GM21529 (cell line): Measurements from ENCODE around the gene LSM14A.
A peak's percentile ranks its signal among the peaks of the same experiment; 100 is the strongest.

ENCODE experiments used
- ATAC-seq: cut with Tn5 transposase; IDR thresholded peaks from one replicate; pipeline ENCODE4 v1.9.1; 2021; ENCODE audit not compliant: unreplicated experiment

LSM14A gene

DNA sequence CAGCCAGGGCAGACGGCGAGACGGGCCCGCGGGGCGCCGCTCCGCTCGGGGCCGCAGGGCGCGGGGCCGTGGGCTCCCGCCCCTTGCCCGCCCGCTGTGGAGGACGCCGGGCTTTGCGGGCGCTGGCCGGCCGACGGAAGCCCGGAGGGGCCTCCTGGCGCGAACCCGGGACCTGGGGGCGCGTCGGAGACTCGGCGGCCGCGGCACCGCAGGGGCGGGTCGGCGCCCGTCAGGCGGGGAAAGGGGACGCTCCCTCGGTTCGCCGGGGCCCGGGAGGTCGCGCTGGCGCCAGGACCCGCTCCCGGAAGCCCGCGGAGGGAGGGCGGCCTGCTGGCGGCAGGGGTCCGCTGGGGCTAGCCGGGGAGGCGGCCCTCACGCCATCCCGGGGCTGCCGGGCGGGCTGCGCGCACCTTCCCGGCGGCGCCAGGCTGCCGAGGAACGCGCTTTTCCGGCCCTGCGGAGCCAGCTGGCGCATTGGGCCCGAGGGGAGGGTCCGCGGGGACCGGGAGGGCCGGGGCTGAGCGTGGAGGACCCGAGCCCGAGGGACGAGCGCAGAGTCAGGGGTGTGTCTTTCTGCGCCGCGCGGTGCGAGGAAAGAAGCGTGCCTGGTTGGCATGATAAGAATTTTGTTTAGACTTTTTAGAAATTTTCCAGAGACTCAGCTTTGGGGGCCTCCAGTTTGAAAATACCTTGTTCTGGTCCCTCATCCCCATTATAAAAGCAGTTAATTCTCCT lies 82.6 kb downstream of the LSM14A start:
- peak; percentile 39 for ATAC-seq

DNA sequence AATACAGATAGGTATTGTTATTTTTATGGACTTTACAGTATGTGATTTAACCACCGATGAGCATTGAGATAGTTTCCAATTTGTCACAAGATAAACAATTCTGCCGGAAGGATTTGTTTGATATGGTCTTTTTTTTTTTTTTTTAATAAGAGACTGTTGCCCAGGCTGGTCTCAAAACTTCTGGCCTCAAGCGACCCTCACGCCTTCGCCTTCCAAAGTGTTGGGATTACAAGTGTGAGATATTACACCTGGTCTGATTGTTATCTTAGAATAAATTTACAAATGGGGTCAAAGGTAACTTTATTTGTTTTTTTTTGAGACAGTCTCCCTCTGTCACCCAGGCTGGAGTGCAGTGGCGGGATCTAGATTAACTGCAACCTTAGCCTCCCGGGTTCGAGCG lies 83.2 kb downstream of the LSM14A start:
- no peak for ATAC-seq

DNA sequence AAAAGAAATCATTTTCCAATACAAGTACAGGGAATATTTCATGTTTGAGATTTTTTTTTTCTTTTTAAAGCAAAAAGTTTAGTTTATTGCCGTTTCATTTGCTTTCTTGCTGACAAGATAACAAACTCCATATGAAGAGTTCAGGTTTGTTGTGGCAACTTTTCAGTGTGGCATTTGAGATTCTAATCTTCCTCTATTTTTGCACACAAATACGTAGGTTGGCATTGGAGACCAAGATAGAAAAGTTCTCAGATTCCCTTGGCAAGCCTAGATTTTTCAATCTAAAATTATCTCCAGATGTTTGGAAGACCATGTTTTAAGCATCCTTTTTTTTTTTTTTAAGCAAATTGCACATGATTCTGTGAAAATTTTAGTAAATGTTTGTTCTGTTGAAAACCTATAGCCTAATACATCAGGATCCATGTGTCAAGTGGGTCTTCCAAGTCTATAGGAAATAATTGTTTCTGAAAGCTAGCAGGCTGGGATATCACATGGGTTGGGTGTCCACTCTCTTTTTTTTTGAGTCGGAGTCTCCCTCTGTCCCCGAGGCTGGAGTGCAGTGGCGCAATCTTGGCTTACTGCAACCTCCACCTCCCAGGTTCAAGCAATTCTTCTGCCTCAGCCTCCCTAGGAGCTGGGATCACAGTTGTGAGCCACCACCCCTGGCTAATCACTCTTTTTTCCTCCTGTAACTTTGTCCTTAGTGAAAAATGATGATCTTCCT lies 84.7 kb downstream of the LSM14A start:
- ATAC-seq, result no peak

DNA sequence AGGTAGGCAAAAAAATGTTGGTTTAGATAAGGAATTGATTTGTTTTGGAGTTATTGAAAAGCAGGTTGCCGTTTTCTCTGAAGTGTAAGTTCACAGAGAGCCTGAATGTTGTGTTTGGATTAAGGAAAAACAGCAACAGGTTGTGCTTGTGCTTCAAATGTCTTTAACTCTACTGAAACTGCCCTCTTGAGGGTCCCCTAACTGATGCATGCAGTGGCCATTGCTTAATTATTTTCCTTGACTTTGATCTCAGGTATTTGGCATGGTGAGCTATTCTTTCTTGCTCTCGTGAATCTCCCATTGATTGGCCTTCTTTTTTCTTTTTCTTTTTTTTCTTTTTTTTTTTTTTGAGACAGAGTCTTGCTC lies 85.2 kb downstream of the LSM14A start:
- ATAC-seq, result no peak

DNA sequence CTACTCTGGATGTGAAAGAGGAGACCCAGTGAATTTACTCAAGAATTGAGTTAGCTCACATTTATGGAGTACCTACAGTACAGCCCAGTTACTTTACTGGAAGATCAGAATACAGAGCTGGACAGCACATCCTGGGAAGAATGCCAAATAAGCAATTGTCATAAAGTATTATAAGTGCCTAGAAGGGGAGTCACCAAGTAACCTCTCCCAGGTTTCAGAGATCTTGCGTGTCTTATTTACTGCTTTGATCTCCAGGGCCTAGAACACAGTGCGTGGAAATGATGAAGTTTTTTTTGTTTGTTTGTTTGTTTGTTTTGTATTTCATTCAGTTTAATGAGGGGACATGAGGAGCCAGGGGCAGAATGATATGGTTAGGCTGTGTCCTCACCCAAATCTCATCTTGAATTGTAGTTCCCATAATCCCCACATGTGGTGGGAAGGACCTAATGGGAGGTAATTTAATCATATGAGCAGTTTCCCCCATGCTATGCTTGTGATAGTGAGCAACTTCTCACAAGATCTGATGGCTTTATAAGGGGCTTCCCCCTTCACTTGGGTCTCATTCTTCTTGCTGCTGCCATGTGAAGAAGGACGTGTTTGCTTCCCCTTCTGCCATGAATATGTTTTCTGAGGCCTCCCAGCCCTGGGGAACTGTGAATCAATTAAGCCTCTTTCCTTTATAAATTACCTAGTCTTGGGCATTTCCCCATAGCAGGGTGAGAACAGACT lies 87.2 kb downstream of the LSM14A start:
- no peak for ATAC-seq

DNA sequence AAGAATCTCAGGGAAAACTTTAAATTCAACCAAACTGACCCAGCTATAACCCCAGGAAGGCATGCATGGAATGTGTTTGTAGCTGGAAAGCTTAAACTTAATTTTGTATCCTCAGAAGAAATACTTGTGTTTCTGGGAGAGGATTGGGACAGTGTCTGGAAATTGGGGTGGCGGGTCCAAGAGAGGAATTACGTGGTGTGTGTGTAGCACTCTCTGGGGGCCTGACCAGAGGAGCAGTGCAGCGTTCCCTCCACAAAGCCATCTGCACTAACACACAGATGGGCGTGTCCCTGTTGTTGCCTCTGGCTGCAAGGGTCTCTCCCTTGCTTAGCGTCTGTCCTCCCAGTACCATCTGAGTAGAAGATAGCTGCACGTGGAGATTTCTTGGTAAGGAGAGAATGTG lies 88.5 kb downstream of the LSM14A start:
- ATAC-seq, result no peak

DNA sequence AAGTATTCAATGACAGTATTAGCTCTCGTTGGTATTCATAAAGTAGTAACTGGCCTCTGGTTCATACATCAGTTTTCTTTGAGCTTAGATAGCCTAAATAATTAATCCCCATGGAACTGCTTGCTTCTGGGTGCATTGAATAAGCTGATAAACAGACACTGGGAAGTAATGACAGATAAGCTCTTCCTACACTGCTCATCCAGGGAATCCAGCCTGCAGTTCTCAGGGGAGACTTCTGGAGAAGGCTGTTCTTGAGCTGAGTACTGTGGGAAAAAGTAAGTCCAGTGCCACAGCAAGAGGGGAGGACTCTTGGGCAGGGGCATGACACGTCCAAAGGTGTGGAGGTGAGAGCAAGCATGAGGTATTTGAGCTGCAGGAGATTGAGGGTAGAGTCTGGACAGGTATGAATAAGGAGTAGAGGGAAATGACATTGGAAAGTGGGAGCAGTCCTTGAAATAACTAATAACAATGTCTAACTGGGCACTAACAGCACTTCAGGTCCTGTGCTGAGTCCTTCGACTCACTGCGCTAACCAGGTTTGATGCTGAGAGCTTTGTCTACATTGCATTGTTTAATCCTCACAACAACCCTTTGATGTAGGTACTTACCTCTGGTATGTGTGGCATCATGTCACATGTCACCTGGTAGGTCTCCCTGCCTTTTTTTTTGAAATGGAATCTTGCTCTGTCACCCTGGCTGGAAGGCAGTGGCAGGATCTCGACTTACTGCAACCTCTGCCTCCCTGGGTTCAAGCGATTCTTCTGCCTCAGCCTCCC lies 89.2 kb downstream of the LSM14A start:
- no peak for ATAC-seq

DNA sequence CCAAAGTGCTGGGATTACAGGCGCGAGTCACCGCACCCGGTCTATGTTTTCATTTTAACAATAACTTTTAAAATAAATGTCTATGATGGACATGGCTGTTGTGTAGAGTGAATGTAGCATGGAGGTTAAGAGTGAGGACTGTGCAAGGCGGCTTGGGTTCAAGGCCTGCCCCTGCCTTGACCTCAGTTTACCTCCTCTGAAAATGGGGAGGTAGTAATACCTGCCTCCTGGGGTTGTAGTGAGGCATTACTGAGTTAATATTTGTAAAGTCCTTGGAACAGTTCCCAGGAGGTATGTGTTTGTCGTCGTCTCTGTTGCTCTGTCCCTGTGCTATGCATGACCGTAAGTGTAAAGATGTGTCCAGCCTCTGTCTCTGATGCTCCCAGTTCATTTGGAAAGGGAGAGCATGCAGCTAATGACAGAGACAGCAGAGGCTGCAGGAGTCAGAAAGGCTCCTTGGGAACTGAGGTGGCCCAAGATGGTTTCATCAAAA lies 91.5 kb downstream of the LSM14A start:
- no peak for ATAC-seq

DNA sequence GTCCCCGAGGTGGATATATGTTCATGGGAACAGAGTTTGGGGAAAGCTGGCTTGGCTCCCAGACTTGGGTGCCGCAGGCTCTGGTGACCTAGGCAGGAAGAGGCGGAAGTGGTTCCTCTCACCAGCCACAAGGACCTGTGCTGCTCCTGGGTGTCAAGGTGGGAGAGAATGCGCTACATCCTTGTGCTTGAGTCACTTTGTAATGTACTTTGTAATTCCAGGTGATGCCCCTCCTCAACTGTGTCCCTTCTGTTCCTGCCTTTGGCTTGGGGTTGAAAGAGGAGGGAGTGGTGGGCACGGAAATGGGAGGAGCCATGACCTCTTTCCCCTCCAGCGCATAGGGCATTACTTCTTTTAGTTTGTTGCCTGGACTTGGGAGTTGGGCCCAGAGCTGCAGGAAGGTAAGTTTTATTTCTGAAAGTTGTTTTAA lies 92.9 kb downstream of the LSM14A start:
- ATAC-seq, result no peak

DNA sequence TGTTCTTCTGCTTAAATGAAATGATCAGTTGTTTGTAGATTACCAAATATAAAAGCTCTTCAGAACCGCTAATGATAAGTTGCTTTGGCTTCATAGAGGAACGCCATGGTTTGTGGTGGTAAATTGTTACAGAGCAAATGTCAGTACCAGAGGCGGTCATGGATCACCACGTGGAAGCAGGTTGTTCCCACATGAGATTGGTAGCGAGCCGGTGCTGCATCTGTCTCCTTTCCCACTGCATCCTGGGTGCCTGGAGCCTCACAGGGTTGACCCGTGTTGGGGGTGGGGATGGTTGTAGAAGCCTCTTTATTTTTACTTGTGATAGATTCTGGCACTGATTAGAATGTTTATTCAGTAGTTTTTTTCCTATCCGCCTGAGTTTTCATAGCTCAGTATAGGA lies 96.8 kb downstream of the LSM14A start:
- ATAC-seq, result no peak

DNA sequence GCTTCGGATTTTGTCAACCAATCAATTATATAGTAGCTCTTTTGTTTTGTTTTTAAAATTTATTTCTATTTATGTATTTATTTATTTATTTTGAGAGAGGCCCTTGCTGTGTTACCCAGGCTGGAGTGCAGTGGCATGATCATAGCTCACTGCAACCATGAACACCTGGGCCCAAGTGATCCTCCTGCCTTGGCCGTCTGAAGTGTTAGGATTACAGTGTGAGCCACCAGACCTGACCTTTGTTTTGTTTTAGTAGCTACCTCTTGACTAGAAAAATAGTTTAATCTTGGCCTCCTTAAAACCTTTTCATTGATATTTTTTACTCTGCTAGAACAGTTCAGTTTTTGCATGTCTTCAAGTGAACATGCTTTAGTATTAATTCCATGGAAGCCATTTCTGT lies 97.2 kb downstream of the LSM14A start:
- ATAC-seq, result no peak

DNA sequence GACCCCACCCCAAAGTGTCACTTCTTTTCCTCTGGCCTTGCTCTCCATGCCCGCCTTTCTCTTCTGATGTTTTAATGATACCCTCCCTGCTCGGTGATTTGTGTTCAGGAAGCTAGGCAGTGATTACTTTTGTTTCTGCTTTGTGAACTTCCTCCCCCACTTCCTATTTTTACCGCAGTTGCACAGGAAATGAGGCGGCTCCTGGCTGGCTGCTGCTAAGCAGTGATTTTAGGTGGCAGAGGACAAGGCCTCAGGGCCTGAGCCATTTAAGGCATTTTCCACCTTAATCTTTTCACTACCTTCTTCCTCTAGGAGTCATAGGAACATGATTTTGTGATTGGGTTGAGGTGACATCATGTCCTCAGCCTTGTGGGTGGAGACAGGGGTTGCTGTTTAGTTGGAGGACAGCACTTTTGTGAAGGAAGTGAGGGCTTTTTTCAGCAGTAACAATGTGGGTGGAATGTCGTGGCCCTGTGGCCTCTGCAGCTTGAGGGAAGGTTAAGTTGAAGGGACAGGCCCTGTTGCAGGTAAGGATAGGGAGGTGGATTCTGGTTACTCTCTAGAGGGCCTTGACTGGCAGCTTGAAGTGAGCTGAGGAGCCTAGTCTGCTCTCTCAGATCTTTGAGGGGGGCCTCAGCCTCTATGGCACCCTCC lies 97.8 kb downstream of the LSM14A start:
- peak; percentile 73 for ATAC-seq

DNA sequence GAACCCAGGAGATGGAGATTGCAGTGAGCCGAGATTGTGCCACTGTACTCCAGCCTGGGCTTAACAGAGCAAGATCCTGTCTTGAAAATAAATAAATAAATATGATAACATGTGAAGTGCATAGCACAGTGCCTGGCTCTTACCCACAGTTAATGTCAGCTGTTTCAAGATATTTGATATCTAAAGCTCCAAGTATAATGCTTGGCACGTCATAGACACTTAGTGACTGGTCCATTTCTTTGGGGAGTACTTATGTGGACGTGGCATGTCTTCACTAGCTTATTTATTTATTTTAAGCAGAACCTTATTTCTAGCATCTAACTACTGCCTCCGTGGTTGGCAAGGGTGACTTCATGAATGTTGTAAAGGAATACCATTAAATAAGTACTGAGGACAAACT lies 100.8 kb downstream of the LSM14A start:
- ATAC-seq, result no peak

DNA sequence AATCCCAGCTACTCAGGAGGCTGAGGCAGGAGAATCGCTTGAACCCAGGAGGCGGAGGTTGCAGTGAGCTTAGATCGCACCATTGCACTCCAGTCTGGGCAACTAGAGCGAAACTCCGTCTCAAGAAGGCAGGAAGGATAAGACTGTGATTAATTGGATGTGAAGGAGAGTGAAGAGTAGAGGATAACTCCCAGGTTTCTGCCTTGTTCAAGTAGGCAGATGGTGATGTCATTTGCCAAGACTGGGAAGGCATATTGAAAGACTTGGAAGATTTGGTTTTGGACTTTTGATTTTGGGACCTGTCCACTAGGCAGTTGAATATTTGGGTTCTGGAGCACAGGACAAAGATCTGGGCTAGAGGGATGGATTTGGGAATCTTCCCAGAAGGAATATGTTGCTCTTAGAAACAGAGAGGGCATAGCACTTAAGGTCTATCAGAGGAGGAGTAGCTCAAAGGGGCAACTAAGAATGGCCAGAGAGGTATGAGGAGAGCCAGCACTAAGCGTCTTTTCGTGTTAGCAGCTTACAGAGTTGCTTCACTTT lies 102.1 kb downstream of the LSM14A start:
- no peak for ATAC-seq

DNA sequence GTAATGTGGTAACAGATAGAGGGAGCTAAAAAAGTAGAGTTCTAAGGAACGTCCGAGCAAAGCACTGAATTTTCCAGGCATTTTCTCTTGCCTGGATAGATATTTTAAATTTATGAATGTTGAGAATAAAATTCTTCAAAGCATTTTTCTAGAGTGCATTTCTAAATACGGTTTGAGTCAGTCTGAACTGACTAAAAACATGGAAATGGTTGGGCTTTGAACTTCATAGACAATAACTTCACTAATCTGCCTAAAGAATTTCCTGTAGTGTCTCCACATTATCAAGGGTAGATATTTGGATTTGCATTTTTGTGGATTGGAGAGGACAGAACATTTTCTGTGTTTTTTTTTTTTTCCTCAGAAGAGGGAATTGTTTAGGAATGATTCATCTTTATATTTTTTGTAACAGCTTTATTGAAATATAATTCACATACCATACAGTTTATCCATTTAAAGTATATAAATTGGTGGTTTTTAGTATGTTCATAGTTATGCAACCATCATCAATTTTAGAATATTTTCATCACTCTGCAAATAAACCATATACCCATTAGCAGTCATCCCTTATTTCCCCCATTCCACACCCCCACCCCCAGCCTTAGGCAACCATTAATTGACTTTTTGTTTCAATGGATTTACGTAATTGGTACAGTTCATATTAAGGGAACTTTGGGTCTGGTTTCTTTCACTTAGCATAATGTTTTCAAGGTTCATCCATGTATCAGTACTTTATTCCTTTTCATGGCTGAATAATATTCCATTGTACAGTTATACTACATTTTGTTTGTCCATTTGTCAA lies 102.7 kb downstream of the LSM14A start:
- ATAC-seq, result no peak

DNA sequence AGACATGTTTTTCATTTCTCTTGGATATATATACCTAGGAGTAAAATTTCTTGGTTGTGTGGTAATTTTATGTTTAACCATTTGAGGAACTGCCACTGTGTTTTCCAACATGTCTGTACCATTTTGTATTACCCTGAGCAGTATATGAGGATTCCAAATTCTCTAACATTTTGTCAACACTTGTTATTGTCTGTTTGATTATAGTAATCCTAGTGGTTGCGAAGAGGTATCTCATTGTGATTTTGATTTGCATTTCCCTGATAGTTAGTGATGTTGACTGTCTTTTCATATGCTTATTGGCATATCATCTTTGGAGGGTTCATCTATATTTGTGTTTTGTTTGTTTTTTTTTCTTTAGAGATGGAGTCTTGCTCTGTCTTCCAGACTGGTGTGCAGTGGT lies 103.4 kb downstream of the LSM14A start:
- no peak for ATAC-seq

DNA sequence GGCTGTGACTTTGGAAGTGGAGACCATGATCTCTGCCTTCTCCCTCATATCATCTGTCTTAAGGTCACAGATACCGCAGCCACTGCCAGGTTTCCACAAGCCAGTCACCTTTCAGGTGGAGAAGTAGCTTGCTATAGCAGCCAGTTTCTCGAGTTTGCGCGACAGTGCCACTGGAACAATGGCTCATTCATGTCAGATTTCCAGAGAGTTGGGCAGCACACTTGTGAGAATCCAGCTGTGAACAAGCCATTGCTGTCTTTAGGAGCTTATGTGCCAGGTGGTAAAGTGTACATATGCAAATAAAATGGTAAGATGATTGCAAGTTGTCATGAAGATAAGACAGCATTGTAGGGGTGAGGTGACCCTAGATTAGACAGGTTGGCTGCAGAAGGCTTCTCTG lies 104.3 kb downstream of the LSM14A start:
- ATAC-seq, result no peak

DNA sequence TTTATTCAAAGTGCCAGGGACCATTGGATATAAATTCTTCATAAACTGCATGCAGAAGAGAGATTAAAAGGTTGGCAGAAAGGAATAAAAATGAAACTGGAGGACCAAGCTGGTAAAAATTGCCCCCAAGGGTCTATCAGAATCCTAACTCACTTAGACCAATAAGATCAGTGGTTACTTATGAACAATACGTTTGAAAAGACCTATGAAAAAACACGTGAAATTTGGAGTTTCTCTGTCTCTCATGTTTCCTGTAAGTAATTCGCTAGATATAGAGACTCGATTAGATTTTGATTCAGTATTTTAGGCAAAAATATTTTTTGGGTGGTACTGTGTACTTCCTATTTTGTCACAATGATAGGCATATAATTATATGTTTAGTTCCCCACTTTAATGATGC lies 104.9 kb downstream of the LSM14A start:
- ATAC-seq, result no peak

DNA sequence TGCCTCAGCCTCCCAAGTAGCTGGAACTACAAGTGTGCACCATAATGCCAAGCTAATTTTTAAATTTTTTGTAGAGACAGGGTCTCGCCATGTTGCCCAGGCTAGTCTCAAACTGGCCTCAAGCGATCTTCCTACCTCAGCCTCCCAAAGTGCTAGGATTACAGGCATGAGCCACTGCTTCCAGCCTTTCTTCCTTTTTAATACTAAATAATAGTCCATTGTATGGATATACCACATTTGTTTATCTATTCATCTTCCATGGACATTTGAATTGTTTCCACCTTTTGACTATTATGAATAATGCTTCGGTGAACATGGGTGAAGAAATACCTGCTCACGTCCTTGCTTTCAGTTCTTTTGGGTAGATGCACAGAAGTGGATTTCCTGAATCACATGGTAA lies 106.5 kb downstream of the LSM14A start:
- ATAC-seq, result no peak
